Bronchial epithelial cell (primary cell): ENCODE data around the gene MAP3K7CL. TPM values are rescaled to one million over a fixed set of nuclear protein-coding genes. Genes with fewer than 3 reads are reported as not detected.

Experiments used
- DNase-seq: peaks from one replicate; pipeline ENCODE4 v3.0.0-alpha.2; 2010; ENCODE audit warnings: low read depth
- FAIRE-seq: peaks from 2 replicates; lab custom pipeline; 2011; peaks lifted over from hg19 to GRCh38; lab: Jason Lieb, UNC
- H3K27me3 ChIP-seq: 2 replicates; pipeline ENCODE4 v1.5.1; 2011; ENCODE audit warnings: low read length; ENCODE audit not compliant: control insufficient read depth, insufficient read depth
- H3K36me3 ChIP-seq: 2 replicates; pipeline ENCODE4 v1.5.1; 2011; ENCODE audit warnings: low read length; ENCODE audit not compliant: control insufficient read depth, insufficient read depth
- H3K4me3 ChIP-seq: 2 replicates; pipeline ENCODE4 v1.5.1; 2011; ENCODE audit warnings: mild to moderate bottlenecking, low read depth, low read length, control low read depth
- total RNA-seq: library from RNA; depleted of rRNA; stranded (reverse); fragments of >200 nt; gene quantifications from 2 replicates; pipeline ENCODE4 v1.2.1, GENCODE V29; 2014
- TF ChIP-seq, protein P1 (sequence below): IDR thresholded peaks from 2 replicates; pipeline ENCODE4 v1.5.1; 2011; ENCODE audit warnings: mild to moderate bottlenecking, moderate library complexity, low read length, control low read depth, inconsistent platforms; ENCODE audit not compliant: insufficient read depth, severe bottlenecking

The MAP3K7CL gene
- total RNA-seq, 1 donor from 2014 or later = 5.8 TPM

DNA sequence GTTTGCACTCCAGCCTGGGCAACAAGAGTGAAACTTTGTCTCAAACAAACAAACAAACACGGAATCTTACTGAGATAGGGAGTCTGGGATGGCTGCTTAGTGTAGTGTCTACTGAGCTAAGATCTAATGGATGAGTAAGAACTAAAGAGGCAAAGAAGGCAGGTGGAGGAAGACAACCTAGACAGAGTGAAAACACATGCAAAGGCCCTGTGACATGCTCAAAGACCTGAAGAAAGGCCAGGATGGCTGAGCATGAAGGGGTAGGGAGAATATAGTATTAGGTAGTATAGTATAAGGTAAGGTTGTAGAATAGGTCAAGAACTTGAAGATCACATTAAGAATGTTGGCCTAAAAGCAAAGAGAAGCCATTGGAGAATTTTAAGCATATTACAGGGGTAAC lies 49.1 kb downstream of the MAP3K7CL start:
- TF ChIP-seq, protein P1, sequence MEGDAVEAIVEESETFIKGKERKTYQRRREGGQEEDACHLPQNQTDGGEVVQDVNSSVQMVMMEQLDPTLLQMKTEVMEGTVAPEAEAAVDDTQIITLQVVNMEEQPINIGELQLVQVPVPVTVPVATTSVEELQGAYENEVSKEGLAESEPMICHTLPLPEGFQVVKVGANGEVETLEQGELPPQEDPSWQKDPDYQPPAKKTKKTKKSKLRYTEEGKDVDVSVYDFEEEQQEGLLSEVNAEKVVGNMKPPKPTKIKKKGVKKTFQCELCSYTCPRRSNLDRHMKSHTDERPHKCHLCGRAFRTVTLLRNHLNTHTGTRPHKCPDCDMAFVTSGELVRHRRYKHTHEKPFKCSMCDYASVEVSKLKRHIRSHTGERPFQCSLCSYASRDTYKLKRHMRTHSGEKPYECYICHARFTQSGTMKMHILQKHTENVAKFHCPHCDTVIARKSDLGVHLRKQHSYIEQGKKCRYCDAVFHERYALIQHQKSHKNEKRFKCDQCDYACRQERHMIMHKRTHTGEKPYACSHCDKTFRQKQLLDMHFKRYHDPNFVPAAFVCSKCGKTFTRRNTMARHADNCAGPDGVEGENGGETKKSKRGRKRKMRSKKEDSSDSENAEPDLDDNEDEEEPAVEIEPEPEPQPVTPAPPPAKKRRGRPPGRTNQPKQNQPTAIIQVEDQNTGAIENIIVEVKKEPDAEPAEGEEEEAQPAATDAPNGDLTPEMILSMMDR = no peak
- Histone ChIP-seq H3K36me3 (no peaks in the 10 kb centered on the region), H3K4me3 (no peak overlapping the region), H3K27me3 (no peaks in the 10 kb centered on the region)
- FAIRE-seq (no peak), DNase-seq (no peak)

- TF ChIP-seq, protein P1 = no peak
- H3K27me3 ChIP-seq = no peaks in the 10 kb centered on the region
- peak; percentile 52 for FAIRE-seq
- DNase-seq = peak; percentile 90
- peak overlapping the region; percentile 21 for H3K4me3 ChIP-seq
- H3K36me3 ChIP-seq = no peaks in the 10 kb centered on the region
Observed at GRCh38 chr21:29181799-29182470, 51.5 kb downstream of the MAP3K7CL start.

DNA sequence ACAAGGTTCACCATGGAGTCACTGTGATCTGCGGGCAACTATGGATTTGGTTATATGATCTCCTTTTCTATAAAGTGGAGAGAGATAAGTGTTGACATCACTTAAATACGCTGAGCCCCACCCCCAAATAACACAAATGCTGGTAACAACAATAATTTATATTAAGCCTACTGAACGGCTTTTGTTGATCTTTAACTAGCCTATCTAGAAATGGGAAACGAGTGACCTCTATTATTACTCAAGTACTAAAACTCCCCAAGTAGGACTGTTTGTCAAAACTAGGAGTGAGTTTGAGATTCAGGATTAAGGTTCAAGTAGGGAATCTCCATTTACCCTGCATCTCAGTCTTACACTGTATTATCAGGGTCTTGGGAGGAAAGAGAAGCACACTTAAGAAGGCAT lies 52.2 kb downstream of the MAP3K7CL start:
- FAIRE-seq (no peak), DNase-seq (peak; percentile 40)
- Histone ChIP-seq H3K4me3 (no peak overlapping the region), H3K27me3 (no peaks in the 10 kb centered on the region), H3K36me3 (no peaks in the 10 kb centered on the region)
- TF ChIP-seq, protein P1 = no peak

- Histone ChIP-seq H3K4me3 (no peak overlapping the region), H3K27me3 (no peaks in the 10 kb centered on the region), H3K36me3 (no peaks in the 10 kb centered on the region)
- FAIRE-seq (no peak), DNase-seq (no peak)
- TF ChIP-seq, protein P1 = no peak
Observed at GRCh38 chr21:29184037-29184436, 53.6 kb downstream of the MAP3K7CL start.

DNA sequence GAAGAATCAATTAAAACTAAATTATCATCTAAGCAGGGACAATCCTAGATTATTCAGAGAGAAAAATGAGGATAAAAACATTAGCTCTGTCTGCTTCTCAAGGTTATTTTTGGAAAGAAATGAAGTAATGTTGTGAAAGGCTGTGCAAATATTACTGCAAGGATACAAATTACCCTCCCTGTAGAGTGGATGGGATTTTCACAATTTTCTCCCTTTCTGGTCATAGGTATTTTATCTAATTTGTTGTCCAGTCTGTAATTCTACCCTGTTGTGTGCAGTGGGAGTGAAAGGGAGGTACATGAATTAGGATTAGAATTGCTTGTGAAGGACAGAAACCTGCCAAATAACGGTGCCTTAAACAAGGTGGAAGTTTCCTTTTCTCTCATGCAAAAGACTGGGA lies 54.7 kb downstream of the MAP3K7CL start:
- H3K36me3 ChIP-seq = no peaks in the 10 kb centered on the region
- H3K27me3 ChIP-seq = no peaks in the 10 kb centered on the region
- TF ChIP-seq, protein P1 = no peak
- DNase-seq = no peak
- no peak for FAIRE-seq
- no peak overlapping the region for H3K4me3 ChIP-seq

DNA sequence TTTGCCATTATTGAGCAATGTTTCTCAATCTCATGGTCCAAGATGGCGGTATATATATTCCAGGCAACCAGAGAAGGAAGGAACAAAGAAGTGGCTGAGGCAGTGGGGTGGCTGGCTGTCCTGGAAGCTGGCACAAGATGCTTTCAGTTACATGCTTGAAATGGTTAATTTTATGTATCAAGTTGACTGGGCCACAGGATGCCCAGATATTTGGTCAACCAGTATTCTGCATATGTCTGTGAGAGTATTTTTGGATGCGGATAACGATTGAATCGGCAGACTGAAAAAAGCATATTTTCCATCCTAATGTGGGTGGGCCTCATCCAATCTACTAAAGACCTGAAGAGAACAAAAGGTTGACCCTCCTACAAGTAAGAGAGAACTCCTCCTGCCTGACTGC lies 55.2 kb downstream of the MAP3K7CL start:
- FAIRE-seq (no peak), DNase-seq (no peak)
- no peaks in the 10 kb centered on the region for H3K36me3 ChIP-seq
- no peak overlapping the region for H3K4me3 ChIP-seq
- TF ChIP-seq, protein P1 = no peak
- no peaks in the 10 kb centered on the region for H3K27me3 ChIP-seq
